A549 treated with dexamethasone at 1 μM for 4 hours (cell line): ENCODE measurements around the gene SLC5A11. TPM values are rescaled to one million over a fixed set of nuclear protein-coding genes. Genes with fewer than 3 reads are reported as not detected.

ENCODE experiments used
- total RNA-seq: library from RNA; stranded (reverse); fragments of 200-300 nt; extraction: Qiagen RNA extraction; gene quantifications from 5 replicates; pipeline ENCODE4 v1.2.3, GENCODE V29; 2022

The SLC5A11 gene, protein sequence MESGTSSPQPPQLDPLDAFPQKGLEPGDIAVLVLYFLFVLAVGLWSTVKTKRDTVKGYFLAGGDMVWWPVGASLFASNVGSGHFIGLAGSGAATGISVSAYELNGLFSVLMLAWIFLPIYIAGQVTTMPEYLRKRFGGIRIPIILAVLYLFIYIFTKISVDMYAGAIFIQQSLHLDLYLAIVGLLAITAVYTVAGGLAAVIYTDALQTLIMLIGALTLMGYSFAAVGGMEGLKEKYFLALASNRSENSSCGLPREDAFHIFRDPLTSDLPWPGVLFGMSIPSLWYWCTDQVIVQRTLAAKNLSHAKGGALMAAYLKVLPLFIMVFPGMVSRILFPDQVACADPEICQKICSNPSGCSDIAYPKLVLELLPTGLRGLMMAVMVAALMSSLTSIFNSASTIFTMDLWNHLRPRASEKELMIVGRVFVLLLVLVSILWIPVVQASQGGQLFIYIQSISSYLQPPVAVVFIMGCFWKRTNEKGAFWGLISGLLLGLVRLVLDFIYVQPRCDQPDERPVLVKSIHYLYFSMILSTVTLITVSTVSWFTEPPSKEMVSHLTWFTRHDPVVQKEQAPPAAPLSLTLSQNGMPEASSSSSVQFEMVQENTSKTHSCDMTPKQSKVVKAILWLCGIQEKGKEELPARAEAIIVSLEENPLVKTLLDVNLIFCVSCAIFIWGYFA
- total RNA-seq = 0.23 to 0.52 TPM (median 0.27 TPM) in 5 replicates

DNA sequence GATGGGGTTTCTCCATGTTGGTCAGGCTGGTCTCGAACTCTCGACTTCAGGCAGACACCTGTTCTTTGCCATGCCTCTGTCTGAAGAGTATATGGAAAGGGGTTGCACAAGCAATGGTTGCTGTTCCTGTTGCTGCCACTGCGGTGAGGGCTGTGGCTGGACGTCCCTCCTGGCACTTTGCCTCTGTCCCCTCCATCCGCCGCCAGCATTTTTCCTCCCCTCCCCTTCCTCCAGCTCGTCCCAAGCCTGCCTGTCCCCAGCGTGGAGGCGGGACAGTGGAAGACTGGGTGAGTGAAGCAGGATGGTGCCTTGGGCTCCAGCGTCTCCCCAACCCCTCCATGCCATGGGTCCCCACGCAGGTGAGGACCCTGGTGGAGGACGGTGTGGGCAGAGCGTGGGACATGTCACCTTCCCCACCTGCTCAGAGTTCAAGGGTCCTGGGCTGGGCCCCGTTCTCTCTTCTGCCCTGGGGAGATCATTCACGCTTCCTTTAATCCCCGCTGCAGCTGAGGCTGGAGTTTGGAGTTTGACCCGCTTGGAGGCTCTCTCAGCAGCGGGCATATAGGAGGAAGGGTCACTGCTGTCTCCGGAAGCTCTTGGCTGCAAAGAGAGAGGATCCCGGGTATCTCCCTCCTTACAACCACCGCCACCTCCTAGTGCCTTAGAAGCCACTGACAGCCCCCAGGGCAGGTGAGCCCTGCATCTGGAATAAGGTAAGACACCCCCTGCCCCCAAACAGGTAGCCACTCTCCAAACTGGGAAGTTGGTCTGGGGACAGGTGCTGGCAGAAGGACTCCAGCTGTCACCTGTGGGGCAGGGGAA is at the start of gene SLC5A11:
TSS of gene SLC5A11 (plus strand) at position 238 of the 822 bp plus-strand sequence. CDS start 12,681 bp downstream, outside the sequence.

Other genes with a start within 250 kb of the SLC5A11 start
- gene TNRC6A, start 116.3 kb upstream of the SLC5A11 start, total RNA-seq = 25.2 to 35.1 TPM (median 31.3 TPM) in 5 replicates
- 61.5 to 75.5 TPM (median 64.4 TPM) in 5 replicates for gene ARHGAP17, start 169.4 kb downstream of the SLC5A11 start, total RNA-seq